ENCODE measurements around the gene SUGP1.
A peak's percentile ranks its signal among the peaks of the same experiment; 100 is the strongest.
"Not testable (repeated sequence)": the region's sequence is repeated elsewhere in the genome, so short reads cannot be mapped to it uniquely, and the experiment has no call there.

SUGP1 gene

DNA sequence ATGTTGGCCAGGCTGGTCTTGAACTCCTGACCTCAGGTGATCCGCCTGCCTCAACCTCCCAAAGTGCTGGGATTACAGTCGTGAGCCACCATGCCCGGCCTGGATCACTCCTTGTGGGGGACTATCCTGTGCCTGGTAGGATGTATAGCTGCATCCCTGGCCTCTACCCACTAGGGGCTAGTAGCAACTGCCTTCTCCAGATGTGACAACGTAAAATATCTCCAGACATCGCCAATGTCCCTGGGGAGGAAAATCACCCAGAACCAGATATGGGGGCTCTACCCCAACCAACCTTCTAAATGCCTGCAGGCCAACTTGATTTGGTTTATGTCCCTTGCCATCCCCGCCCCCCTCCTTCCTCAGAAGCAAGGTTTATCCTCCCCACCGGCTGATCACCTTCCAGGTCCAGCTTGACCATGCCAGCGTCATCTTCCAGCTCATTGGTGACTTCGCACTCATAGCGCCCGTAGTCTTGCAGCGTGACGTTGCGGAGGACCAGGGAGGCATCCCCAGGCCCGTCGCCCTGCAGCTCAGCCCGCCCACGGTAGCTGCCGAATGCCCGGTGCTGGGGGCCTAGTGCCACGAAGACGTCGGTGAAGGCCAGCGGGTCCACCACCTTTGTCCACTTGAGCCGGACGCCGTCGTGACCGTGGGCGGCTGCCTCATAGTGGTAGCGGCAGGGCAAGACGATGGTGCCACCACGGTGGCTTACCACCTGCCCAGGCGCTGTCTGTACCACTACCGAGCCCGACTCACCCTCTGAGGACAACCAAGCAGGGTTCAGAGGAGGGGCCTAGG is 59.7 kb downstream of the SUGP1 start:
- no peak for DNase-seq

GRCh38 chr19:19259741-19260140 is 60.6 kb downstream of the SUGP1 start:
- DNase-seq: peak in 1 of 2 experiments; percentile 22

DNA sequence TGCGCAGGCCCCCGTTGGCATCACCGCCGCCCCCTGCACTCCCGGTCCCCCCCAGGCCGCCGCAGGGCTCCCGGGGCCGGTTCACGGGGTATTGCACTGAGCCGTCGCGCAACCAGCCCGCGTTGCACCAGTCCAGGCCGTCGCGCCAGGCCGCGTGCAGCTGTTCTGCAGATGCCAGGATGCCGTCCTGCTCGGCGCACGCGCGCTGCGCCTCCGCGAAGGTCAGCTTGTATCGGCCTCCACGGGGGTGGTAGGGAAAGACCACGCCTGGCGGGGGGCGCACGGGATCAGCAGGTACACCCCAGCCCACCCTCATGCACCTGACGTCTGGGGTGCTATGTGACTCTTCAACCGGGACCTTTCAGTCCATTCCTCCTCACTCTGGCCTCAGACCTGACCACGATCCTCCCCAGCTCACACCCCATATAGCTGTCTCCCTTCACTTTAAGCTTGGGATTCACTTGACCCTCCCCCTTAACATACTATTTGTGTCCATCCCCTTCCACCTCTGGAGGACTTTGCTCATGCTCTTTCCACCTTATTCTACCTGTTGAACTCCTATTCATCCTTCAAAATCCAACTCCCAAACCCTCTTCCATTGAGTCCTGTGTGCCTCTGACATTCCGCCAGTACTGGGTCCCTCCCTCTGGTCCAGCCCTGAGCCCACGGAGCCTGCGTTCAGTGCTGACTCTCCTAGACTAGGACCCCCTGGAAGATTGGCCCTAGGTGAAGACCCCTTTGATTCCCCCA is 61.5 kb downstream of the SUGP1 start:
- DNase-seq: no peak

DNA sequence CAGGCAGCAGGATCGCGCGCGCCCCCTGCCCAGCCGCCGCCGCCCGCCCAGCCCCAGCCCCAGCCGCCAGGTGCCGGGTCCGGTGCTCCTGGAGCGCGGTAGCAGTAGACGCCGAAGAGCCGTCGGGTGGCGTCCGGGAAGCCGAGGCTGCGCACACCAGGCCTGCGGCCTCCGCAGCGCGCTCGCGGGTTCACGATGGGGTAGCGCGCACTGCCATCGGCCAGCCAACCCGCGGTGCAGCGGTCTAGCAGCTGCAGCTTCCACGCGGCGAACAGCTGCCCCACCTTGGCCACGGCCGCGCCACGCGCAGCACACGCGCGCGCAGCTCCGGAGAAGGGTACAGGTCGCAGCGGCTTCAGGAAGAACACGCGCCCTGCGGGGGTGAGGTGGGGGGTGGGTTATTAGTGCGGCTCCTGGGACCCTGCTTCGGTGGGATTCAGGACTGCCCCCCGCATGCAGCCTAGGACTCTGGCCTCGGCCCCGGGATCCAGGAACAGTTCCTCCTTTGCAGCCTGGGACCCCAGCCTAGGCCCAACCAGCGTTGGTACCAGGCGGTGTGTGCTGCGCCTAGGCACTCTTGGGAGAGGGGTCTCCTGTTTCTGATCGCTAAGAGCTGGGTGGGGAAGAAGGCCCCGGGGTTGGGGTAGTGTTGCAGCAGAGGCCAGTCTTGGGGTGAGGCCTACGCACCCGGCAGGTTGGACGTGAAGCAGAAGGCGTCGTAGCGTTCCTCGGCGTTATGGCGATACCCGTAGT is 62.3 kb downstream of the SUGP1 start:
- no peak for DNase-seq

DNA sequence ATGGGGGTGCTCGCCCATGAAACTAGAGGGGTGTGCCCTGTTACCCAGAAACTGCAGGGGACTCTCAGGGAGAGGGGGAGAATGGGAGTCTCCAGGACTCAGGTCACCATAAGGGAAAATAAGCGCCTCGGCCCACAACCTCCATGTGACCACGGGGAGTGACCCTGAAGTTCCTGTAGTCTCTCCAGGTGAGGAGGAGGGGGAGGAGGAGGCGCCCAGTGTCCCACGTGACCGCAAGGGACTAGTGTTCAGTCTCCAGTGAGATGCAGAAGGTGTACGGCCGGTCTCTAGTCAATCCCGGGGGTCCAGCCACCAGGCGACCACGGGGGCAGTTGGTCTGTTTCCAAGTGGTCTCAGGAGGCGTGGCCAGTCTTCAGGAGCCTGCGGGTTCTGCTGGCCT is 63.2 kb downstream of the SUGP1 start:
- no peak for DNase-seq

DNA sequence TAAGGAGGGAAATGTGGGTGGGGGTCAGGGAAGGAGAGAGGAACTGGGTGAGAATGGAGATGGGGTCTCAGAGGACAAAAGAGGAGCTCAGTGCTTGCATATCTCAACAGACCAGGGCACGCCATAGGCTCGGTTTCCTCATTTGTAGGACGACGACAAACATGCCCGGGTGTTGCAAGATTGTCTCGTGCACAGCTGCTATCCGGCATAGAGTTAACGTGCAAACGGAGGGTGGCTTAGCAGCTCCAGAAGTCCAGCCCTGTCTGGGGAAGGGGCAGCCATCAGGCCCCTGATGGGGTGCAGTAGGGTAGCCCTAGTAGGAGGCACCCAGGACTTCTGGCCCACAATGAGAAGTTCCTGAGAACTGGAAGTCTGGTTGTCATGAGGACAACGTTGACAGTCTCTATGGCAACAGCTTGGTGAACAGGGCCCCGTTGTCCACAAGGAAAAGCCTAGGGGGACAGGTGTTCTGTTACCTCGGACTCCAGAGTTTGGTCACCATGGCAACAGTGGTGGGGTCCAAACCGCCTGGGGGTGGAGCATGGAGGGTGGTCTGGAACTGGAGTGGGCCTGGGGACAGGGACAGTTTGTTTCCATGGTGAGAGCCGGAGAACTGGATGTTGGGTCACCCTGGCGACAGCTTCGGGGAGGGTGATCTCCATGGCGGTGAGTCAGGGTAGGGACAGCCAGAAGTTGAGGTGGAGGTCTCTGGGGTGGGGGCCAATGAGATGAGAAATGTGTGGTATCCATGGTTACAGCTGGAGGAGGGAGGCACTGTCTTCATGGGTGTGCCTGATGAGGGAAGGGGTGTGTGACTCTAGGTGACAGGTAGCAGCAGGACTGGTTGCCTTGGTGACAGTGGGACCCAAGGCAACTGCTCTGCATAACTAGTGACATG is 64.0 kb downstream of the SUGP1 start:
- peak in 1 of 2 experiments; percentile 30 for DNase-seq

GRCh38 chr19:19253409-19253808 is 66.9 kb downstream of the SUGP1 start:
- DNase-seq: not testable (repeated sequence)

GRCh38 chr19:19250196-19250801 is 70.0 kb downstream of the SUGP1 start:
- DNase-seq: no peak

DNA sequence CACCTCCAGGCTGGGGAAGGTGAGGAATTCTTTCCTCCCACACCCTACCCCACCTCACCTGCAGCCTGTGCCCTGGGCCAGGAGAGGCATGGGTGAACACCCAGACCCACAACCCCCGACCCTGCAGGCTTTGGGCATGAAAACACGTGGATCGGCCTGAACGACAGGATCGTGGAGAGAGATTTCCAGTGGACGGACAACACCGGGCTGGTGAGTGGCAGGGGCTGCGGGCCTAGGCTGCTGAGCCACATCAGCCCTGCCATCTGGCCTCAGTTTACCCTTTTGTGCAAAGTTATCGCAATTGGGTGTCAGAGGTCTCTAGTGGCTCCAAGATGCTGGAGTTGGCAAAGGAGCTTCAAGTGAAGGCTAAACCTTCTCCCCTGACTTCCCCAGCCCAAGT is 79.8 kb downstream of the SUGP1 start:
- DNase-seq: no peak

DNA sequence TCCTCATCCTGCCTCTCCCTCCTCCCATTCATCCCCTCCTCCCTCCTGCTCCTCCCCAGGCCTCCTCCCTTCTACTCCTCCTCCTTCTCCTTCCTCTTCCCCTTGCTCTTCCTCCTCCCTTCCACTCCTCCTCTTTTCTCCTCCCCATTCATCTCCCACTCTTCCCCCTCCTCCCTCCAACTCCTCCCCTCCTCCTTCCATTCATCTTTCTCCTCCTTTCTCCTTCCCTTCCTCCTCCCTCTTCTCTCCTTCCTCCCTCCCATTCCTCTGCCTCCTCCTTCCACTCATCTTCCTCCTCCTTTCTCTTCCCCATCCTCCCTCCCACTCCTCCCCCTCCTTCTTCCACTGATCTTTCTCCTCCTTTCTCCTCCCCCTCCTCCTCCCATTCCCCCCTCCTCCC is 80.6 kb downstream of the SUGP1 start:
- no peak for DNase-seq

GRCh38 chr19:19238126-19238894 is 82.0 kb downstream of the SUGP1 start:
- DNase-seq: no peak

GRCh38 chr19:19236173-19236572 is 84.1 kb downstream of the SUGP1 start:
- no peak for DNase-seq

GRCh38 chr19:19234220-19234816 is 86.0 kb downstream of the SUGP1 start:
- DNase-seq: no peak

GRCh38 chr19:19232261-19232721 is 88.0 kb downstream of the SUGP1 start:
- DNase-seq: no peak

- no peak for DNase-seq
Measured at GRCh38 chr19:19230999-19231398, 89.3 kb downstream of the SUGP1 start.

GRCh38 chr19:19229701-19230100 is 90.6 kb downstream of the SUGP1 start:
- DNase-seq: no peak

GRCh38 chr19:19227217-19227616 is 93.1 kb downstream of the SUGP1 start:
- DNase-seq: no peak

DNA sequence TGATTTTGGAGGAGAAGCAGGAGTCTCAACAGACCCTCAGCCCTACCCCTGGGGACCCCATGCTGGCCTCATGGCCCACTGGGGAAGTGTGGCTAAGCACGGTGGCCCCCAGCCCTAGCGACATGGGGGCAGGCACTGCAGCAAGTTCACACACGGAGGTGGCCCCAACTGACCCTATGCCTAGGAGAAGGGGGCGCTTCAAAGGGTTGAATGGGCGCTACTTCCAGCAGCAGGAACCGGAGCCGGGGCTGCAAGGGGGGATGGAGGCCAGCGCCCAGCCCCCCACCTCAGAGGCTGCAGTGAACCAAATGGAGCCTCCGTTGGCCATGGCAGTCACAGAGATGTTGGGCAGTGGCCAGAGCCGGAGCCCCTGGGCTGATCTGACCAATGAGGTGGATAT is 93.6 kb downstream of the SUGP1 start:
- no peak for DNase-seq

GRCh38 chr19:19226204-19226603 is 94.1 kb downstream of the SUGP1 start:
- no peak for DNase-seq
